Anterior cingulate cortex (tissue), 58 donors: ENCODE measurements around the gene USP6NL.
A peak's percentile ranks its signal among the peaks of the same experiment; 100 is the strongest.
"Not testable (repeated sequence)": the region's sequence is repeated elsewhere in the genome, so short reads cannot be mapped to it uniquely, and the experiment has no call there.

ENCODE experiments used
- DNase-seq, 58 donors: peaks; one replicate each; lab custom pipeline; 2025; lab: John Stamatoyannopoulos, UW

Gene USP6NL

GRCh38 chr10:11611248-11612020, at the start of gene USP6NL:
Gene USP6NL, minus strand, starts transcription at chr10:11611650. Its CDS starts 14,016 bp downstream, at chr10:11597634.
- peak; percentile 23 to 86 (median 74) for DNase-seq

GRCh38 chr10:11658801-11659368, 47.4 kb upstream of the USP6NL start:
- DNase-seq: no peak

GRCh38 chr10:11655836-11656235, 44.4 kb upstream of the USP6NL start:
- no peak for DNase-seq

- DNase-seq: no peak
These were observed 43.2 kb upstream of the USP6NL start for GRCh38 chr10:11654659-11655058.

GRCh38 chr10:11653758-11654471, 42.5 kb upstream of the USP6NL start:
- DNase-seq: no peak

- DNase-seq: no peak
These were observed 36.2 kb upstream of the USP6NL start for GRCh38 chr10:11647676-11648075.

GRCh38 chr10:11646450-11646849, 35.0 kb upstream of the USP6NL start:
- DNase-seq: no peak

- DNase-seq: no peak
These were observed 31.6 kb upstream of the USP6NL start for GRCh38 chr10:11643039-11643438.

GRCh38 chr10:11642566-11642965, 31.1 kb upstream of the USP6NL start:
- no peak for DNase-seq

- peak in 1 of 58 donors; percentile 2 for DNase-seq
These were observed 28.7 kb upstream of the USP6NL start for GRCh38 chr10:11639849-11640764.

- no peak for DNase-seq
These were observed 27.9 kb upstream of the USP6NL start for GRCh38 chr10:11639362-11639761.

GRCh38 chr10:11638055-11638698, 26.7 kb upstream of the USP6NL start:
- no peak for DNase-seq

- no peak for DNase-seq
These were observed 25.4 kb upstream of the USP6NL start for GRCh38 chr10:11636697-11637303.

- no peak for DNase-seq
These were observed 20.6 kb upstream of the USP6NL start for GRCh38 chr10:11631890-11632587.

GRCh38 chr10:11631291-11631690, 19.8 kb upstream of the USP6NL start:
- no peak for DNase-seq

GRCh38 chr10:11629731-11630130, 18.3 kb upstream of the USP6NL start:
- DNase-seq: no peak

GRCh38 chr10:11627941-11628340, 16.5 kb upstream of the USP6NL start:
- DNase-seq: not testable (repeated sequence)

- no peak for DNase-seq
These were observed 14.6 kb upstream of the USP6NL start for GRCh38 chr10:11626071-11626470.
